Mucosa of stomach (tissue), 1 donor: ENCODE results near the gene NFKBIA.
"Not testable (repeated sequence)": the region's sequence is repeated elsewhere in the genome, so short reads cannot be mapped to it uniquely, and the experiment has no call there.

Experiments
- H3K27me3 ChIP-seq: one replicate; pipeline ENCODE4 v1.7.0; 2013; ENCODE audit warnings: mild to moderate bottlenecking, low read length; ENCODE audit not compliant: control insufficient read depth, insufficient read depth
- H3K36me3 ChIP-seq: one replicate; pipeline ENCODE4 v1.7.0; 2013; ENCODE audit warnings: low read length; ENCODE audit not compliant: control insufficient read depth, insufficient read depth
- H3K4me1 ChIP-seq: one replicate; pipeline ENCODE4 v1.7.0; 2013; ENCODE audit warnings: mild to moderate bottlenecking, low read length; ENCODE audit not compliant: control insufficient read depth, insufficient read depth
- H3K4me3 ChIP-seq: one replicate; pipeline ENCODE4 v1.7.0; 2013; ENCODE audit warnings: low read length
- H3K9ac ChIP-seq: one replicate; pipeline ENCODE4 v1.7.0; 2013; ENCODE audit warnings: mild to moderate bottlenecking, low read length, moderate library complexity
- H3K9me3 ChIP-seq: one replicate; pipeline ENCODE4 v1.7.0; 2013; ENCODE audit warnings: mild to moderate bottlenecking, low read length, moderate library complexity; ENCODE audit not compliant: control insufficient read depth
- donor health status: Pancreatic carcinoma.

NFKBIA gene, protein sequence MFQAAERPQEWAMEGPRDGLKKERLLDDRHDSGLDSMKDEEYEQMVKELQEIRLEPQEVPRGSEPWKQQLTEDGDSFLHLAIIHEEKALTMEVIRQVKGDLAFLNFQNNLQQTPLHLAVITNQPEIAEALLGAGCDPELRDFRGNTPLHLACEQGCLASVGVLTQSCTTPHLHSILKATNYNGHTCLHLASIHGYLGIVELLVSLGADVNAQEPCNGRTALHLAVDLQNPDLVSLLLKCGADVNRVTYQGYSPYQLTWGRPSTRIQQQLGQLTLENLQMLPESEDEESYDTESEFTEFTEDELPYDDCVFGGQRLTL

DNA sequence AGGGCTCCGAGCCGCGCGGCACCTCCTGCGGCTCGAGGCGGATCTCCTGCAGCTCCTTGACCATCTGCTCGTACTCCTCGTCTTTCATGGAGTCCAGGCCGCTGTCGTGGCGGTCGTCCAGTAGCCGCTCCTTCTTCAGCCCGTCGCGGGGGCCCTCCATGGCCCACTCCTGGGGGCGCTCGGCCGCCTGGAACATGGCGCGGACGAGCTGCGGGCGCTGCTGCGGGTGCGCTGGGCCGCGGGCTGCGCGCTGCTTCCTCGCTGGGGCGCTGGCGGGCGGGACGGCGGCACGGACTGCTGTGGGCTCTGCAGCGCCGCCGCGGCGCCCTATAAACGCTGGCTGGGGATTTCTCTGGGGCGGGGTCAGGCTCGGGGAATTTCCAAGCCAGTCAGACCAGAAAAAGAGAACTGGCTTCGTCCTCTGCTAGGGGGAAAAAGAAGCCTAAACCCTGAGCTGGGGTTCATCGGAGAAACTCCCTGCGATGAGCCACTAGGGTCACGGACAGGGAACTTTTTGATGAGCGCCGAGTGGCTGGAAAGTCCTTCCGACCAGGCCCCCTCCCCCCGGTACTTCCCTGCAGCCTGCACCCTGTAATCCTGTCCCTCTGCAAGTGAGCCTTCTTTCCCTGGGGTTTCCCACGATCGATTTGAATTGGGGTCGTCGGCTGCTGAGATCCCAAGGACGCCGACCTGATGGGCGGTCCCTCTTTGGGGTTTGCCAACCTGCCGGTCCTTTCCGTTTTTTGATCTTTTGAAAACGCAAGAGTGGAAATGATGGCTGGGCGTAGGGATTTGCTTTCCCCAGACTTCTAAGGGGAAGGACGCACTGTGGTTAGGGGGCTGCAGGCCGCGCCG, at the start of gene NFKBIA:
Gene NFKBIA, minus strand, starts transcription at position 301 of the 855 bp plus-strand sequence. Its CDS starts 105 bp downstream, at position 196.
- Histone ChIP-seq H3K9ac (peak within 1 kb of the TSS; percentile 99), H3K4me1 (peaks cover 31% of the 10 kb centered on the region), H3K27me3 (no peaks in the 10 kb centered on the region)

DNA sequence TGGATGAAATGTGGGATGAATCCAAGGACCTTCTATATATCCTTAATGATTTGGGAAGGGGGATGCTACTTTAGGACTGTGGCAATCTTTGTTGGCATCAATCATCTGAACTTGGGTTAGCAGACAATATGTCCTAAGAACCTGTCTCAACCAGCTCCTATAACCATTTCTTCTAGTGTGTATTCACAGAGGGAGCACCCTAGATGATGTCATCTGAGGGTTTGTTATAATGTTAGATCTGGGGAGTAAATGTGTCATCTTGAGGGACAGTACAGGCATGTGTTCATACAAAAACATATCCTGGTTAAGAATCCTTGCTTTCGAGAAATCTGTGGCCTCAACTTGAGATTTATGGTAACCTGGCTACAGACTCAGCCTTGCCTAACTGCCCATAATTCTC, 41.9 kb upstream of the NFKBIA start:
- no peak overlapping the region for H3K9ac ChIP-seq
- no peaks in the 10 kb centered on the region for H3K9me3 ChIP-seq
- no peaks in the 10 kb centered on the region for H3K36me3 ChIP-seq
- H3K4me3 ChIP-seq, result no peak overlapping the region
- H3K27me3 ChIP-seq, result no peaks in the 10 kb centered on the region
- H3K4me1 ChIP-seq, result no peaks in the 10 kb centered on the region

More for the DNA sequence above, at the start of gene NFKBIA:
- Histone ChIP-seq H3K36me3 (peaks cover 30% of the 10 kb centered on the region), H3K4me3 (peak within 1 kb of the TSS; percentile 98), H3K9me3 (no peaks in the 10 kb centered on the region)

DNA sequence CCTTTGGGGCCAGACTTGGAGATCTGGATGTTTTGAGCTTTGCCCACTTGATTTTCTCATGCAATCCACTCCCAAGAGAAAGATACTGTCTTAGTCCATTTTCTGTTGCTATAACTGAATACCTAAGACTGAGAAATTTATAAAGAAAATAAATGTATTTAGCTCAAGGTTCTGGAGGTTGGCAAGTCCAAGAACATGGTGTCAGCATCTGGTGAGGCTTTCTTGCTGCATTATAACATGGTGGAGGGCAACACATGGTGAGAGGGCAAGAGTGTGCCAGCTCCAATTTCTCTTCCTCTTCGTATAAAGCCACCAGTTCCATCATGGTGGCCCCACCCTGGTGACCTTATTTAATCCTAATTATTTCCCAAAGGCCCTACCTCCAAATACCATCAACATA, 39.6 kb upstream of the NFKBIA start:
- Histone ChIP-seq H3K36me3 (no peaks in the 10 kb centered on the region), H3K9ac (no peak overlapping the region), H3K4me3 (no peak overlapping the region), H3K9me3 (no peaks in the 10 kb centered on the region), H3K27me3 (no peaks in the 10 kb centered on the region), H3K4me1 (no peaks in the 10 kb centered on the region)

DNA sequence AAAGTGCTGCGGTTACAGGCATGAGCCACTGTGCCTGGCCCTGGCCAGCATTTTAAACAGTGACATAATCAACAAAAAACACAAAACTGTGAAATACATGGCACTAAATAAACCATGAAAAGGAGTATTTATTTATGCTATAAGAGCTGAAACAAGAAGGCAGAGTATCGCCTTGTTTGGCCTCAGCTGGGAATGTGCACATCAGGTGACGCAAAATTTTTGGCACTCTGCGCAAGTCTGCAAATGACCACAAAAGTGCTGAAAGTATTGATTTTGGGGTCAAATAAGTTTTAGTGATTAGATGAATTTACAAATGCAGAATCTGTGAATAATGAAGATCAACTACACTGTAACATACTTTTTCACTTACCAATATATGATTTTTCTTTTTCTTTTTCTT, 36.6 kb upstream of the NFKBIA start:
- Histone ChIP-seq H3K9me3 (no peaks in the 10 kb centered on the region), H3K4me1 (no peaks in the 10 kb centered on the region), H3K27me3 (no peaks in the 10 kb centered on the region), H3K4me3 (no peak overlapping the region), H3K36me3 (no peaks in the 10 kb centered on the region), H3K9ac (no peak overlapping the region)

DNA sequence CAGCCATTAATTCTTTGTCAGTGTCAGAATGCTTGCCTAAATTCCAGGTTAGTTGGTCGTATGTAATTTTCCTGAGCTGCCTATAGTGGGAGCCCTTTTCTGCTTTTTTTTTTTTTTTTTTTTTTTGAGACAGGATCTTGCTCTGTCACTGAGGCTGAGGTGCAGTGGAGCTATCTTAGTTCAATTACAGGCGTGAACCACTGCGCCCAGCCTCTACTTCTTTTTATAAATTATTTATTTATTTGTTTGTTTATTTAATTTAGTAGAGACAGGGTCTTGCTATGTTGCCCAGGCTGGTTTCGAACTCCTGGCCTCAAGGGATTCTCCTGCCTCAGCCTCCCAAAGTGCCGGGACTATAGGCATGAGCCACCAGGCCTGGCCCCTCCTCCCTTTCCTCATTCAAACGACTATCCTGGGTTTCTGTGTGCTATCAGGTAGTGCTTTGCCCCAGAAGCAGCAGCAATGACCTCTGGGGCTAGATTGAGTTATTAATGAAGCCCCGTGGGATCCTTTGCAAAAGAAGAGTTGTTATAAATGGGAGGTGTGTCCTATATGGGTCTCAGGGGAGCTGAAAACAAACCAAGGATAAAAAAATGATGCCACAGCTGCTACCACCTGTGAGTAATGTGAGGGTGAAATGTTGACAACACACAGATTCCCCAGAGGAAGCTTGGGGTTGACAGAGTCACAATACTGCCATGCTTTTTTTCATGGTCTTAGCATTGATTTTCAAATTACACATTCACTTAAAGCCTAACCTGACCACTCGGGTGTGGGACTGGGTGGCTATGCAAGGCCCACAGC, 34.6 kb upstream of the NFKBIA start:
- no peaks in the 10 kb centered on the region for H3K36me3 ChIP-seq
- no peaks in the 10 kb centered on the region for H3K9me3 ChIP-seq
- H3K27me3 ChIP-seq, result no peaks in the 10 kb centered on the region
- no peaks in the 10 kb centered on the region for H3K4me1 ChIP-seq
- no peak overlapping the region for H3K9ac ChIP-seq
- H3K4me3 ChIP-seq, result no peak overlapping the region

DNA sequence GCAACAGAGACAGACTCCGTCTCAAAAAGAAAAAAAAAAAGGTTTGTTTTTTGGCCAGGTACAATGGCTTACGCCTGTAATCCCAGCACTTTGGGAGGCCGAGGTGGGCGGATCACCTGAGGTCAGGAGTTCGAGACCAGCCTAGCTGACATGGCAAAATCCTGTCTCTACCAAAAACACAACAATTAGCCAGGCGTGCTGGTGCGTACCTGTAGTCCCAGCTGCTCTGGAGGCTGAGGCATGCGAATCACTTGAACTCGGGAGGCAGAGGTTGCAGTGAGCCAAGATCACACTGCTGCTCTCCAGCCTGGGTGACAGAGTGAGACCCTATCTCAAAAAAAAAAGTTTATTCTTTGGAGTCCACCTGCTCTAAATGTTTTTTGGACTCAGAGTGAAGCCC, 33.9 kb upstream of the NFKBIA start:
- H3K9me3 ChIP-seq, H3K27me3 ChIP-seq, H3K9ac ChIP-seq, H3K36me3 ChIP-seq, H3K4me3 ChIP-seq, H3K4me1 ChIP-seq: not testable (repeated sequence)

DNA sequence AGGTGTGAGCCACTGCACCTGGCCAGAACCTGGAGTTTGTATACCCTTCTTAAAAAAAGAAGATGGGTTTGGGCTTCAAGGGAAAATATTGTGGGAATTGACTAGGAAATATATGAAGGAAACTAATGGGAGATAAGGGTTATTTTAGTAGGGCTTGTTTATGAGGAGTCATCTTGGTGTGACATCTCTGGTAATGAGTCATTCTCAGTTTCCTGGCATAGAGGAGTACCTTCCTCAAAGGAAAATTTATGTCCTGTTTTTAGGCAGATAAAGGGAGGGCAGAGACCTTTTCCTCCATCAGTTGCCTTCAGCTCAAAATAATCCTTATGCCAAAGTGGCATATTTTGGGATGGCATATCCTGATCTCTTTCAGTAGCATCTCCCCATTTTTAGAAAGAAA, 30.6 kb upstream of the NFKBIA start:
- no peak overlapping the region for H3K9ac ChIP-seq
- H3K4me1 ChIP-seq, result no peaks in the 10 kb centered on the region
- no peaks in the 10 kb centered on the region for H3K9me3 ChIP-seq
- H3K27me3 ChIP-seq, result no peaks in the 10 kb centered on the region
- H3K36me3 ChIP-seq, result no peaks in the 10 kb centered on the region
- no peak overlapping the region for H3K4me3 ChIP-seq

DNA sequence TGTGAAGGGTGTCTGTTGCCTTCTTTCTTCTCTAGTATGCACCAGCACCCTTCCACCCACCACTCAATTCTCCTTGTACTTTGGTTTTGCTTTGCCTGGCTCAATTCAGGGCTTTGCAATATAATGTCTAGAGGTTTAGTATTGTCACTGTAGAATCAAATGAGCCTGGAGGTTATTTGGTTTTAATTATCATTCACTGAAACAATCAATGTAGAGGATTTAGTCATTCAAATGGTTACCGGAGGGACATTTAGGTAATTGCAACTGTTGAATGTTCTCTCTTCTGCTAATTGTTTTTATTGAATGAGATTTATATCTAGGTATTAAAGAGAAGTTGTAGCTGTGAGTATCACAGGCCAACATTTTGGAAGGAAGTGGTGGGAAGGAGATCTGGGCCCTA, 29.3 kb upstream of the NFKBIA start:
- Histone ChIP-seq H3K4me3 (no peak overlapping the region), H3K36me3 (no peaks in the 10 kb centered on the region), H3K27me3 (no peaks in the 10 kb centered on the region), H3K9ac (no peak overlapping the region), H3K4me1 (no peaks in the 10 kb centered on the region), H3K9me3 (no peaks in the 10 kb centered on the region)

DNA sequence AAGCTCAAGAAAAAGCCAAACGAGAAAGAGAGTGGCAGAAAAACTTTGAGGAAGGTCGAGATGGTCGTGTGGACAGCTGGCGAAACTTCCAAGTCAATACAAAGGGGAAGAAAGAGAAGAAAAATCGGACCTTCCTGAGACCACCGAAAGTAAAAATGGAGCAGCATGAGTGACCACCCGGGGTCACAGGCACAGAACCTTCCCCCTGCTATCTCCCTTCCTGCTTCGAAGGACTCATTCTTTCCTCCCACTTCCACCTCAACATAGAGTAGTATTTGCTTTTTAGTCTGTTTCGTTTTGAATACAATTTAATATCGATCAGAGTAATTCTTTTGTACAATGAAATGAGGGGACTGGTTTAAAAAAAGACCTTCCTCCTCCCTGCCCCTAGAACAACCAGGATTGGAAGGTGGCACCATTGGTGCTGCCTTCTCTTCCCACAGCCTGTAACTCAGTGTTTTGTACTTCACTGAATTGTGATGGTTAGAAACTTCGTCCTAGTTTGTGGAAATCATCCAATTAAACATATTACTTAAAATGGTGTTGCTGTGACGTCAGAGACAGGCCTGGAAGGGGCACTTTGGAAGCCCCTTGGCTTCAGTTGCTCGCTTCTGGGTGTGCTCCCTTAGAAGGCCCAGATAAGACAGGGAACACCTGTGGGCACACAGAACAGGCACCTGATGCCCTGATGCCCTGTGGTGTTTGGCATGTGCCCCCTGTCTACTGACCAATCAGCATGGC, 26.1 kb upstream of the NFKBIA start:
- no peak overlapping the region for H3K9ac ChIP-seq
- H3K4me3 ChIP-seq, result no peak overlapping the region
- H3K36me3 ChIP-seq, result no peaks in the 10 kb centered on the region
- H3K27me3 ChIP-seq, result no peaks in the 10 kb centered on the region
- no peaks in the 10 kb centered on the region for H3K9me3 ChIP-seq
- no peaks in the 10 kb centered on the region for H3K4me1 ChIP-seq

DNA sequence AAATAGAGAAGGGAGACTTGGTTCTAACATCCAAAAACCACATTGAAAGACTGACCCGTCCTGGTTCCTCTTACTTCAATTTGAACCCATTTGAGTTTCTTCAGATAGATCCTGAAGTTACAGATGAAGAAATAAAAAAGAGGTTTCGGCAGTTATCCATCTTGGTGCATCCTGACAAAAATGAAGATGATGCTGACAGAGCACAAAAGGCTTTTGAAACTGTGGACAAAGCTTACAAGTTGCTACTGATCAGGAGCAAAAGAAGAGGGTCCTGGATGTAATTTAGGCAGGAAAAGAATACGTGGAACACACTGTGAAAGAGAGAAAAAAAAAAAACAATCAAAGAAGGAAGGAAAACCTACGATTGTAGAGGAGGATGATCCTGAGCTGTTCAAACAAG, 25.4 kb upstream of the NFKBIA start:
- H3K9me3 ChIP-seq, result no peaks in the 10 kb centered on the region
- H3K27me3 ChIP-seq, result no peaks in the 10 kb centered on the region
- no peaks in the 10 kb centered on the region for H3K4me1 ChIP-seq
- H3K9ac ChIP-seq, result no peak overlapping the region
- no peak overlapping the region for H3K4me3 ChIP-seq
- H3K36me3 ChIP-seq, result no peaks in the 10 kb centered on the region

DNA sequence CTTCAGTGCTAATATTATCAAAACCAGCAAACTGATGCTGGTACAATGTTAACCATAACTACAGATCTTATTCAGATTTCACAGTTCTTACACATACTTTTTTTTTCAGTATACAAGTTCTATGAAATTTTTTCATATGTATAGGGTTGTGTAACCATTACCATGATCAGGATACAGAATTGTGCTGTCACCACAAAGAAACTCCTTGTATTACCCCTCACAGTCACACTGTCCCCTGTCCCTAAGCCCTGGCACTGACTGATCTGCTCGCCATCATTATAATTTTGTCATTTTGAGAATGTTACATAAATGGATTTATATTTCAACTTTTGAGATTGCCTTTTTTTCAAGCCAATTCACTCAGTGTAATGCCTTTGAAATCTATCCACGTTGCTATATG, 21.3 kb upstream of the NFKBIA start:
- H3K27me3 ChIP-seq, result no peaks in the 10 kb centered on the region
- no peaks in the 10 kb centered on the region for H3K36me3 ChIP-seq
- no peak overlapping the region for H3K9ac ChIP-seq
- no peak overlapping the region for H3K4me3 ChIP-seq
- no peaks in the 10 kb centered on the region for H3K9me3 ChIP-seq
- H3K4me1 ChIP-seq, result no peaks in the 10 kb centered on the region
